Measurements from ENCODE around the gene MYO9A. TPM values are rescaled to one million over a fixed set of nuclear protein-coding genes. Genes with fewer than 3 reads are reported as not detected.

Gene MYO9A
- total and polyA plus RNA-seq, 11 donors, result 3.2 to 33.9 (median 29.9) TPM

GRCh38 chr15:71786673-71787072 is 331.3 kb downstream of the MYO9A start:
- TF ChIP-seq POLR2A (IDR thresholded peaks at IDR 0.05), result no peak
- TF ChIP-seq CTCF (IDR thresholded peaks at IDR 0.05), result no peak
- intact Hi-C loops (cut with DNase I), result loop anchor here in 2 of 10 donors (5.0 to 10.0 kb wide), 2 partner anchors 34 to 368 kb away; no protein-coding TSS in a partner anchor

GRCh38 chr15:71785996-71786395 is 332.0 kb downstream of the MYO9A start:
- WGBS, 4 donors, result 93 to 95% (median 94%) methylated on average over 2 of the region's 2 CpGs
- Histone ChIP-seq H3K9me3 (no peaks in the 10 kb centered on the region), H3K27me3 (no peaks in the 10 kb centered on the region), H3K36me3 (no peaks in the 10 kb centered on the region), H3K4me3 (no peak overlapping the region), H3K4me1 (peaks cover 0 to 11% (median 0%) of the 10 kb centered on the region in 12 donors), H3K27ac (no peak overlapping the region)
- intact Hi-C loops (cut with DNase I), result loop anchor here in 2 of 10 donors (5.0 to 10.0 kb wide), 2 partner anchors 34 to 369 kb away; no protein-coding TSS in a partner anchor
- DNase-seq, result no peak
- no peak for ATAC-seq
- TF ChIP-seq POLR2A (IDR thresholded peaks at IDR 0.05) (no peak), CTCF (IDR thresholded peaks at IDR 0.05) (no peak)

More at GRCh38 chr15:71786673-71787072, 331.3 kb downstream of the MYO9A start:
- Histone ChIP-seq H3K27ac (no peak overlapping the region), H3K4me3 (no peak overlapping the region), H3K9me3 (no peaks in the 10 kb centered on the region), H3K27me3 (no peaks in the 10 kb centered on the region), H3K4me1 (peaks cover 0 to 8% (median 0%) of the 10 kb centered on the region in 12 donors), H3K36me3 (no peaks in the 10 kb centered on the region)
- 82 to 87% (median 86%) methylated on average over 7 of the region's 7 CpGs for WGBS, 4 donors
- no peak for DNase-seq
- no peak for ATAC-seq

- DNase-seq, result no peak
- TF ChIP-seq CTCF (IDR thresholded peaks at IDR 0.05) (peak in 7 of 12 donors; percentile 10 to 40 (median 26)), POLR2A (IDR thresholded peaks at IDR 0.05) (no peak)
- H3K4me3 ChIP-seq, result no peak overlapping the region
- H3K27me3 ChIP-seq, result no peaks in the 10 kb centered on the region
- WGBS, 4 donors, result 57 to 75% (median 72%) methylated on average over 3 to 6 of the region's 6 CpGs
- no peak overlapping the region for H3K27ac ChIP-seq
- peaks cover 0 to 21% (median 2%) of the 10 kb centered on the region in 12 donors for H3K4me1 ChIP-seq
- intact Hi-C loops (cut with DNase I), result loop anchor here in 2 of 10 donors (5.0 to 10.0 kb wide), 2 partner anchors 32 to 370 kb away; no protein-coding TSS in a partner anchor
- H3K9me3 ChIP-seq, result no peaks in the 10 kb centered on the region
- peak in 1 of 4 donors; percentile 22 for ATAC-seq
- H3K36me3 ChIP-seq, result no peaks in the 10 kb centered on the region
These were observed 333.2 kb downstream of the MYO9A start for GRCh38 chr15:71784719-71785118.

GRCh38 chr15:71782422-71783165 is 335.4 kb downstream of the MYO9A start:
- H3K4me1 ChIP-seq, result peaks cover 0 to 31% (median 2%) of the 10 kb centered on the region in 12 donors
- ATAC-seq, result no peak
- H3K9me3 ChIP-seq, result no peaks in the 10 kb centered on the region
- H3K27ac ChIP-seq, result no peak overlapping the region
- intact Hi-C loops (cut with DNase I), result loop anchor here in 2 of 10 donors (10.0 kb wide), 1 partner anchor 372 kb away; no protein-coding TSS in a partner anchor
- DNase-seq, result no peak
- no peak overlapping the region for H3K4me3 ChIP-seq
- WGBS, 4 donors, result 81 to 85% (median 84%) methylated on average over 10 of the region's 10 CpGs
- TF ChIP-seq CTCF (IDR thresholded peaks at IDR 0.05) (no peak), POLR2A (IDR thresholded peaks at IDR 0.05) (no peak)
- no peaks in the 10 kb centered on the region for H3K36me3 ChIP-seq
- no peaks in the 10 kb centered on the region for H3K27me3 ChIP-seq

Data from heart left ventricle (tissue), 16 donors.